T-cell (primary cell): Measurements from ENCODE around the gene TMEM256. TPM values are rescaled to one million over a fixed set of nuclear protein-coding genes. Genes with fewer than 3 reads are reported as not detected.

Experiments used
- ATAC-seq, 4 experiments: fragments of 200-7000 bp in 3 of 4; fragments of 150-1000 bp in 1 of 4; cut with Tn5 transposase; replicated peaks in 1 of 4; 1 replicate in 3 of 4; 2 replicates in 1 of 4; pipeline ENCODE4 v1.10.0; 2021; ENCODE audit warnings: moderate library complexity in 3 of 4, mild to moderate bottlenecking in 2 of 4, moderate number of reproducible peaks in 1 of 4
- CTCF ChIA-PET, 2 donors: fragments of 300-600 bp; sonication (Branson Sonifier 250); formaldehyde crosslinking; loops; one replicate each; lab custom pipeline; 2022; ENCODE audit warnings: antibody characterized with exemption in 2 of 2; lab: Charles Lee
- POLR2A ChIA-PET, 2 donors: fragments of 300-600 bp; sonication (Branson Sonifier 250); formaldehyde crosslinking; loops; one replicate each; lab custom pipeline; 2022; ENCODE audit warnings: antibody characterized with exemption in 2 of 2; lab: Charles Lee
- DNase-seq, 35 experiments: peaks; one replicate each; pipeline versions ENCODE4 v3.0.0 to v3.0.0-alpha.2; 2013 to 2023
- H3K27ac ChIP-seq: one replicate; pipeline ENCODE4 v1.5.1; 2013; ENCODE audit warnings: low read length
- H3K27me3 ChIP-seq, 2 experiments: replicated peaks in 1 of 2; 1 replicate in 1 of 2; 2 replicates in 1 of 2; pipeline versions ENCODE4 v1.6.1 to v1.7.0; 2013; ENCODE audit warnings: low read length in 1 of 2, mixed read lengths in 1 of 2; ENCODE audit not compliant: control insufficient read depth in 2 of 2, insufficient read depth in 2 of 2; ENCODE audit errors: extremely low read depth in 1 of 2
- H3K36me3 ChIP-seq, 2 donors: 1 replicate in 1 of 2; 2 replicates in 1 of 2; pipeline versions ENCODE4 v1.6.1 to v1.7.0; 2013; ENCODE audit warnings: low read length in 1 of 2; ENCODE audit not compliant: control insufficient read depth in 2 of 2, insufficient read depth in 1 of 2; ENCODE audit errors: extremely low read depth in 1 of 2
- H3K4me1 ChIP-seq, 2 experiments: 1 replicate in 1 of 2; 2 replicates in 1 of 2; pipeline versions ENCODE4 v1.6.1 to v1.7.0; 2013; ENCODE audit warnings: low read length in 2 of 2, mixed read lengths in 1 of 2; ENCODE audit not compliant: insufficient read depth in 2 of 2, control insufficient read depth in 1 of 2; ENCODE audit errors: extremely low read depth in 1 of 2
- H3K4me3 ChIP-seq, 2 donors: 1 replicate in 1 of 2; 2 replicates in 1 of 2; pipeline versions ENCODE4 v1.5.1 to v1.7.0; 2013; ENCODE audit warnings: mild to moderate bottlenecking in 2 of 2, low read length in 1 of 2, moderate library complexity in 1 of 2; ENCODE audit not compliant: control insufficient read depth in 1 of 2; ENCODE audit errors: extremely low read depth in 1 of 2
- H3K9me3 ChIP-seq: 2 replicates; pipeline ENCODE4 v1.7.0; 2013
- H3K27ac Mint-ChIP-seq, 2 donors: one replicate each; pipeline ENCODE4 v1.8.0; 2020 to 2021; ENCODE audit warnings: mild to moderate bottlenecking in 2 of 2, mixed read lengths in 2 of 2
- H3K27me3 Mint-ChIP-seq, 2 donors: one replicate each; pipeline ENCODE4 v1.8.0; 2021 to 2022; ENCODE audit warnings: mixed read lengths in 2 of 2
- H3K36me3 Mint-ChIP-seq: one replicate; pipeline ENCODE4 v1.8.0; 2021; ENCODE audit warnings: mixed read lengths
- H3K4me1 Mint-ChIP-seq, 3 donors: one replicate each; pipeline ENCODE4 v1.8.0; 2020 to 2022; ENCODE audit warnings: mixed read lengths in 3 of 3, mild to moderate bottlenecking in 1 of 3
- H3K4me3 Mint-ChIP-seq, 3 donors: one replicate each; pipeline ENCODE4 v1.8.0; 2020 to 2022; ENCODE audit warnings: mild to moderate bottlenecking in 3 of 3, mixed read lengths in 3 of 3, moderate library complexity in 3 of 3
- H3K9me3 Mint-ChIP-seq, 3 donors: one replicate each; pipeline ENCODE4 v1.8.0; 2020 to 2022; ENCODE audit warnings: mixed read lengths in 3 of 3
- WGBS: methylation state at CpG from one replicate; pipeline ENCODE4 v1.1.5; 2013; ENCODE audit warnings: missing lambda C conversion rate; ENCODE audit not compliant: insufficient coverage; 5-methylcytosine and 5-hydroxymethylcytosine counted together
- total RNA-seq, 35 experiments: library from RNA in 6 of 35; stranded (reverse) in 6 of 35; fragments of 120-200 nt in 1 of 35; gene quantifications; one replicate each; pipeline versions ENCODE4 v1.2.1 to v1.2.4 and lab custom pipeline; 2013 to 2026

The TMEM256 gene
- total RNA-seq, 5 donors from 2014 or later (not counting 1 experiment from before 2014, with no cell fraction given): 28.7 to 48.9 (median 45.6) TPM

DNA sequence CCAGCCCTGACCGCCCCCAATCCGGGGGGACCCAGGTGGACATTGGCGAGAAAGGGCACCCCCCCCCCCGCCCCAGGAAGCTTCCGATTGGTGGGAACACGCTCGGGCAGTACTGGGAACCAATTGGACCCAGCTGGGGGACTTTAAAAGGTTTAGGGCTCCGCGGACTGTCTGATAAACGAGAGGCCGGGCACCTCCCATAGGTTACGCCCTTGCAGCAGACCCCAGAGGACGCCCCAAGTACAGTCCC lies 245 bp downstream of the TMEM256 start:
- peaks cover 0 to 1% of the 10 kb centered on the region in 2 donors for H3K27me3 Mint-ChIP-seq
- H3K9me3 Mint-ChIP-seq: no peaks in the 10 kb centered on the region
- Histone ChIP-seq H3K27me3 (peaks cover 0 to 8% of the 10 kb centered on the region in 2 experiments), H3K4me1 (peaks cover 2 to 29% of the 10 kb centered on the region in 2 experiments), H3K4me3 (peak overlapping the region; percentile 92 to 93), H3K36me3 (no peaks in the 10 kb centered on the region), H3K27ac (peak overlapping the region; percentile 84), H3K9me3 (no peaks in the 10 kb centered on the region)
- WGBS: 0% methylated on average over 6 of the region's 13 CpGs
- ATAC-seq: no peak
- H3K27ac Mint-ChIP-seq: peak overlapping the region; percentile 87 to 96
- CTCF ChIA-PET: interaction anchor here in 1 of 2 donors (0.6 to 1.0 kb wide), 8 partner anchors 10 to 283 kb away, joined by 3 to 21 read pairs (median 4); partner anchors contain the start of genes PLSCR3, SAT2, TMEM102 and TP53
- H3K36me3 Mint-ChIP-seq: peaks cover 3% of the 10 kb centered on the region
- peak overlapping the region; percentile 90 to 95 (median 94) for H3K4me3 Mint-ChIP-seq
- H3K4me1 Mint-ChIP-seq: peaks cover 12 to 21% (median 15%) of the 10 kb centered on the region in 3 donors
- DNase-seq: no peak
- POLR2A ChIA-PET: interaction anchor here (0.5 to 1.0 kb wide), 9 partner anchors 9 to 213 kb away, joined by 3 to 8 read pairs (median 4); partner anchors contain the start of genes FXR2 (in 1 of the 2), GPS2 (in 1 of the 2), PLSCR3 (in 1 of the 2) and TMEM102 (in 1 of the 2)

DNA sequence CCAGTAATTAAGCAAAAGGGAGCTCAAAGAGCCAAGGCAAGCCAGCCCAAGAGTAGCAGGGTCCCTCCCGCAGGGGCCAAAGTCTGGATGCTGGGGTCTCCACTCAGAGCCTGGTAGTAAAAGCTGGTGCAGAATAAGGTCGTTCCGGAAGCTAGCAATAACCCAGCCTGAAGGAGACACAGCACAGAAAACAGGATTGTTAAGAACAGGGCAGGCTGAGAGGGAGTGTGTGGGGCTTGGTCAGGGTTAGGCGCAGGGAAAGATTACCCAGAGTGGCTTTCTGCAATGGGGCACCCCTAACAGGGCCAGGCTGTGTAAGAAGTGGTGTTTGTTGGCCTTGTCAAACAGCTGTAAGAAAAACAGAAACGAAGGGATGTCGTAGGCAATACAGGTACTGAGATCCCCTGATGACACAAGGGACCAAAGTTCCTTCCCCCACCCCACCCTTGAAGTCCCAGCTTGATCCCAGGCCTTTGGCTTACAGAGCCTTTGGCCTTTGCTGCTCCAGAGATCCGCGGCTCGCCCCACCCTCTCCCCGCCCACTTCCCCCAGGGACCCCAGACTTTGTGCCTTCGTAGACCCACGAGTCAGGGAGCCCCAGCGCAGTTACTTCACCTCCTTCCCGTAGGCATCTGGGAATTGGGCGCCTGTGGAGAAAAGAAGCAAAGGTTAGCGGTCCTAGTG lies 712 bp downstream of the TMEM256 start:
- 86% methylated on average over 4 of the region's 16 CpGs for WGBS
- DNase-seq: peak in 13 of 35 experiments; percentile 12 to 46 (median 25)
- POLR2A ChIA-PET: interaction anchor here (0.5 to 1.0 kb wide), 4 partner anchors 32 to 144 kb away, joined by 3 read pairs; no protein-coding TSS in a partner anchor

DNA sequence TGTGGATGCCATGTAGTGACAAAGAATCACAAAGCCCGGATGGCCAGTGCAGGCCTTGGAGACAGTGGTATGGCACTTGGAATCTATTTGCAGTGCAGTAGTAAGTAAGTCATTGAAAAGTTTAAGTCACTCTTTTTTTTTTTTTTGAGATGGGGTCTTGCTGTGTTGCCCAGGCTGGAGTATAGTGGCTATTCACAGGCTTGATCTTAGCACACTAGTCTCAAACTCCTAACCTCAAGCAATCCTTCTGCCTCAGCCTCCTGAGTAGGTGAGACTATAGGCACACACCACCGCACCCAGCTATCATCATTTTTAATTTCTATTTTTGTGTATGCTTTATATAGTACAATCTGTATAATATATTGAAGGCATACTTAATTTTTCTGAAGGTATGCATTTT lies 5.3 kb downstream of the TMEM256 start:
- no peak overlapping the region for H3K27ac ChIP-seq
- ATAC-seq (no peak), DNase-seq (no peak)
- no peaks in the 10 kb centered on the region for H3K9me3 Mint-ChIP-seq
- H3K36me3 Mint-ChIP-seq: peaks cover 3% of the 10 kb centered on the region
- H3K27me3 ChIP-seq: no peaks in the 10 kb centered on the region
- H3K4me1 ChIP-seq: peaks cover 2 to 19% of the 10 kb centered on the region in 2 experiments
- H3K4me3 Mint-ChIP-seq: no peak overlapping the region
- CTCF ChIA-PET: interaction anchor here (0.6 to 1.1 kb wide), 3 partner anchors 14 to 762 kb away, joined by 3 to 4 read pairs (median 3); no protein-coding TSS in a partner anchor
- WGBS: no CpG with 5 or more reads among the region's 2 CpGs
- no peak overlapping the region for H3K4me3 ChIP-seq
- POLR2A ChIA-PET: interaction anchor here (0.7 kb wide), 2 partner anchors 14 to 24 kb away, joined by 4 read pairs; no protein-coding TSS in a partner anchor
- no peaks in the 10 kb centered on the region for H3K36me3 ChIP-seq
- no peaks in the 10 kb centered on the region for H3K9me3 ChIP-seq
- peaks cover 17 to 18% (median 18%) of the 10 kb centered on the region in 3 donors for H3K4me1 Mint-ChIP-seq
- no peaks in the 10 kb centered on the region for H3K27me3 Mint-ChIP-seq
- no peak overlapping the region for H3K27ac Mint-ChIP-seq

More for the DNA sequence above, 712 bp downstream of the TMEM256 start:
- peaks cover 2 to 26% of the 10 kb centered on the region in 2 experiments for H3K4me1 ChIP-seq
- no peak for ATAC-seq
- CTCF ChIA-PET: interaction anchor here in 1 of 2 donors (0.6 kb wide), 1 partner anchor 248 kb away, joined by 3 read pairs; no protein-coding TSS in a partner anchor
- peak overlapping the region; percentile 92 to 93 for H3K4me3 ChIP-seq
- H3K4me3 Mint-ChIP-seq: peak overlapping the region; percentile 90 to 95 (median 94)
- no peaks in the 10 kb centered on the region for H3K36me3 ChIP-seq
- H3K4me1 Mint-ChIP-seq: peaks cover 12 to 21% (median 15%) of the 10 kb centered on the region in 3 donors
- peak overlapping the region; percentile 84 for H3K27ac ChIP-seq
- H3K27me3 ChIP-seq: peaks cover 0 to 8% of the 10 kb centered on the region in 2 experiments
- peaks cover 3% of the 10 kb centered on the region for H3K36me3 Mint-ChIP-seq
- no peaks in the 10 kb centered on the region for H3K9me3 Mint-ChIP-seq
- H3K9me3 ChIP-seq: no peaks in the 10 kb centered on the region
- peak overlapping the region; percentile 72 to 96 for H3K27ac Mint-ChIP-seq
- peaks cover 0 to 1% of the 10 kb centered on the region in 2 donors for H3K27me3 Mint-ChIP-seq

DNA sequence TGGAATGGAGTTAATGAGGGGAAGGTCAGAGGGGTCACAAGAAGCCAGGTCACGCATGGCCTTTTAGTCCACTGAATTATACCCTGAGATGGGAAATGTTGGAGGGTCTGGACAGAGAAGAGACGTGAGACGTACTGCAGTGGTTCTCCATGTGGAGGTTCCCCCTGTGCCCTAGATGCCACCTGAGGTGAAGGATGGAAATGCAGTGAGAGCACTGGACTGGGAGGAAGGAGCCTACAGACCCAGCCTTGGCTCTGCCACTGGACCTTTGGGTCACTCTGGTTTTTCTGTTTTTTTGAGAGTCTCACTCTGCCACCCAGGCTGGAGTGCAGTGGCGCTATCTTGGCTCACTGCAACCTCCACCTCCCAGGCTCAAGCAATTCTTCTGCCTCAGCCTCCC lies 7.8 kb downstream of the TMEM256 start:
- peaks cover 0 to 15% of the 10 kb centered on the region in 2 donors for H3K36me3 ChIP-seq
- peaks cover 8 to 35% of the 10 kb centered on the region in 2 experiments for H3K4me1 ChIP-seq
- no peaks in the 10 kb centered on the region for H3K27me3 Mint-ChIP-seq
- 94% methylated on average over 3 of the region's 4 CpGs for WGBS
- H3K27me3 ChIP-seq: no peaks in the 10 kb centered on the region
- POLR2A ChIA-PET: no interaction called here
- H3K27ac Mint-ChIP-seq: peak overlapping the region in 1 of 2 donors; percentile 48
- H3K4me1 Mint-ChIP-seq: peaks cover 27 to 30% (median 29%) of the 10 kb centered on the region in 3 donors
- DNase-seq (no peak), ATAC-seq (no peak)
- no peak overlapping the region for H3K27ac ChIP-seq
- H3K4me3 ChIP-seq: no peak overlapping the region
- CTCF ChIA-PET: no interaction called here
- H3K4me3 Mint-ChIP-seq: peak overlapping the region in 1 of 3 donors; percentile 28
- no peaks in the 10 kb centered on the region for H3K9me3 Mint-ChIP-seq
- H3K9me3 ChIP-seq: no peaks in the 10 kb centered on the region
- H3K36me3 Mint-ChIP-seq: peaks cover 9% of the 10 kb centered on the region

DNA sequence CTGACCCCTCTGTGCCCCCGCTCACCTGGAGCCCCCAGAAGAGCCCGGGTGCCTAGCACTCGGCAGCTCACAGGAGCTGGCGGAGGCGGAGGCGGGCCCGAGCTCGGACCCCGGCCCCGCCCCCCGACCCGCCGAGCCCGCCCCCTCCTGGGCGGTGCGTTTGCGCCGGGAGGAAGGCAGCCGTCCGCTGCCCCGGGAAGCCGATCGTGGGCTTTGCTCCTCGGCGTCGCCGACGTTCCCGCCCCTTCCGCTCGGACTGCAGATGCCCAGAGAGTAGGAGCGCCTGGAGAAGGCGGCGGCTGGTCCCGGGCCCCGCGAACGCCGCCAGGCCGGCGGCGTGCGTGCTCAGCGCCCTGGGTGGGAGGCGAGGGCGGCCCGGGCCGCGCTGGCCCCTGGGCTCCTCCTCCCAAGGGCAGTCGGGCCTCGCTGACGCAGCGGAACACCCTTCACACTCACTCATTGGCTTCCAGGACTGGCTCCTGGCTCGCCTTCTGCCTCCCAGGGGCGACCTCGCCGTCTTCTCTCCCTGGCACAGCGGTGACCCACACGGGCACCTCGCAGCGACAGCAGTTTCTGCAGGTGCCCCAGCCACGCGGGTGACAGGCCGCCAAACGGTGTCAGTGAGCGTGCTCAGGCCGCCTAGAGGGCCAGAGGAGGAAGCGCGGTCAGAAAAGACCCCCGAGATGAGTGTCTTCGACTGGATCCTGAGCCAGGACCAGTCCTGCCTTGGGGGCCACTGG lies 9.3 kb downstream of the TMEM256 start, which contains the start of gene PLSCR3:
PLSCR3 (minus strand) TSS at position 74 of the 740 bp plus-strand sequence. CDS start 415 bp downstream, outside the sequence.
- POLR2A ChIA-PET: interaction anchor here in 1 of 2 donors (1.0 kb wide), 1 partner anchor 9 kb away, joined by 5 read pairs; the partner anchor contains the start of gene TMEM256
- H3K4me1 ChIP-seq: peaks cover 10 to 50% of the 10 kb centered on the region in 2 experiments
- peak within 1 kb of the TSS; percentile 80 to 97 for H3K4me3 ChIP-seq
- CTCF ChIA-PET: interaction anchor here in 1 of 2 donors (0.6 kb wide), 2 partner anchors 9 to 1525 kb away, joined by 3 read pairs; partner anchors contain the start of gene TMEM256
- H3K9me3 ChIP-seq: no peaks in the 10 kb centered on the region
- H3K27me3 ChIP-seq: no peaks in the 10 kb centered on the region
- Mint-ChIP-seq H3K9me3 (no peaks in the 10 kb centered on the region), H3K27me3 (no peaks in the 10 kb centered on the region), H3K4me1 (peaks cover 32 to 41% (median 39%) of the 10 kb centered on the region in 3 donors), H3K4me3 (peak within 1 kb of the TSS; percentile 91 to 96 (median 93)), H3K36me3 (peaks cover 14% of the 10 kb centered on the region), H3K27ac (peak within 1 kb of the TSS; percentile 90 to 92)
- peak within 1 kb of the TSS; percentile 66 for H3K27ac ChIP-seq
- peak; percentile 86 to 93 (median 90) for ATAC-seq
- under 1% methylated on average over 71 of the region's 71 CpGs for WGBS
- peaks cover 13 to 31% of the 10 kb centered on the region in 2 donors for H3K36me3 ChIP-seq
- peak; percentile 40 to 87 (median 75) for DNase-seq
